GM12892 (cell line): ENCODE data around the gene C12orf43.

Experiments
- DNase-seq: peaks from one replicate; pipeline ENCODE4 v3.0.0; 2011; ENCODE audit not compliant: insufficient read length
- FAIRE-seq: peaks from 2 replicates; lab custom pipeline; 2011; peaks lifted over from hg19 to GRCh38; lab: Jason Lieb, UNC
- POLR2A ChIP-seq: IDR thresholded peaks from 2 replicates; pipeline ENCODE4 v1.6.1; 2011; ENCODE audit warnings: low read depth, low read length, control low read depth
- POLR2AphosphoS5 ChIP-seq: IDR thresholded peaks from 2 replicates; pipeline ENCODE4 v1.6.1; 2011; ENCODE audit warnings: low read depth, low read length, control low read depth
- TAF1 ChIP-seq: IDR thresholded peaks from 2 replicates; pipeline ENCODE4 v1.6.1; 2011; ENCODE audit warnings: low read depth, mild to moderate bottlenecking, control low read depth, low read length, borderline replicate concordance

C12orf43 gene

GRCh38 chr12:120979220-120979861 lies 36.9 kb downstream of the C12orf43 start:
- FAIRE-seq (no peak), DNase-seq (no peak)
- TF ChIP-seq TAF1 (no peak), POLR2A (no peak), POLR2AphosphoS5 (no peak)

- DNase-seq (no peak), FAIRE-seq (no peak)
- no peak for TF ChIP-seq POLR2AphosphoS5
- TF ChIP-seq POLR2A = no peak
Measured at GRCh38 chr12:120978296-120979219, 37.7 kb downstream of the C12orf43 start, which contains the start of gene HNF1A. HNF1A (plus strand) TSS chr12:120978543; CDS start chr12:120978769, 226 bp downstream.

GRCh38 chr12:120977531-120978295 lies 38.6 kb downstream of the C12orf43 start:
- FAIRE-seq (no peak), DNase-seq (no peak)
- TF ChIP-seq POLR2A (no peak), TAF1 (no peak), POLR2AphosphoS5 (no peak)

- TF ChIP-seq TAF1 = no peak
- FAIRE-seq = no peak
- DNase-seq = no peak
Measured at GRCh38 chr12:120972870-120973543, 43.3 kb downstream of the C12orf43 start.

GRCh38 chr12:120971299-120972180 lies 44.7 kb downstream of the C12orf43 start:
- peak; percentile 89 for FAIRE-seq
- DNase-seq = no peak
- TF ChIP-seq POLR2A = no peak
- no peak for TF ChIP-seq TAF1
- TF ChIP-seq POLR2AphosphoS5 = no peak

GRCh38 chr12:120970310-120970709 lies 46.0 kb downstream of the C12orf43 start:
- DNase-seq (no peak), FAIRE-seq (no peak)
- no peak for TF ChIP-seq POLR2AphosphoS5
- TF ChIP-seq POLR2A = no peak
- TF ChIP-seq TAF1 = no peak

- FAIRE-seq = no peak
Measured at GRCh38 chr12:120965534-120966091, 50.7 kb downstream of the C12orf43 start.

GRCh38 chr12:120964298-120964697 lies 52.0 kb downstream of the C12orf43 start:
- FAIRE-seq = no peak
- TF ChIP-seq TAF1 = no peak
- no peak for TF ChIP-seq POLR2A
- TF ChIP-seq POLR2AphosphoS5 = no peak

More at GRCh38 chr12:120965534-120966091, 50.7 kb downstream of the C12orf43 start:
- no peak for DNase-seq
- TF ChIP-seq POLR2AphosphoS5 (no peak), POLR2A (no peak), TAF1 (no peak)

GRCh38 chr12:120962532-120963020 lies 53.7 kb downstream of the C12orf43 start:
- DNase-seq (no peak), FAIRE-seq (no peak)
- TF ChIP-seq TAF1 (no peak), POLR2A (no peak), POLR2AphosphoS5 (no peak)

More at GRCh38 chr12:120964298-120964697, 52.0 kb downstream of the C12orf43 start:
- DNase-seq = no peak
